Aorta (tissue), 5 donors: ENCODE results near the gene CHRNB1. TPM values are rescaled to one million over a fixed set of nuclear protein-coding genes. Genes with fewer than 3 reads are reported as not detected.

Experiments used
- ATAC-seq: fragments of 200-7000 bp; cut with Tn5 transposase; one replicate; pipeline ENCODE4 v1.9.1; 2022; ENCODE audit warnings: moderate library complexity; ENCODE audit not compliant: low FRiP score
- DNase-seq, 2 donors: peaks; one replicate each; pipeline ENCODE4 v3.0.0-alpha.2; 2020
- H3K27ac ChIP-seq, 2 donors: one replicate each; pipeline ENCODE4 v1.5.1; 2013; ENCODE audit warnings: low read length in 2 of 2, mild to moderate bottlenecking in 2 of 2, moderate library complexity in 2 of 2, control low read depth in 1 of 2, inconsistent platforms in 1 of 2, low read depth in 1 of 2
- H3K27me3 ChIP-seq, 2 donors: one replicate each; pipeline ENCODE4 v1.6.1; 2013; ENCODE audit warnings: control low read depth in 1 of 2, low read length in 1 of 2, mild to moderate bottlenecking in 1 of 2, moderate library complexity in 1 of 2; ENCODE audit not compliant: insufficient read depth in 2 of 2, control insufficient read depth in 1 of 2
- H3K36me3 ChIP-seq, 2 donors: one replicate each; pipeline ENCODE4 v1.6.1; 2013; ENCODE audit warnings: control low read depth in 1 of 2, low read length in 1 of 2, mild to moderate bottlenecking in 1 of 2; ENCODE audit not compliant: insufficient read depth in 2 of 2, control insufficient read depth in 1 of 2
- H3K4me1 ChIP-seq, 2 donors: one replicate each; pipeline ENCODE4 v1.6.1; 2013; ENCODE audit warnings: low read length in 2 of 2, control low read depth in 1 of 2, mild to moderate bottlenecking in 1 of 2, moderate library complexity in 1 of 2; ENCODE audit not compliant: insufficient read depth in 2 of 2, control insufficient read depth in 1 of 2
- H3K4me3 ChIP-seq, 2 donors: one replicate each; pipeline ENCODE4 v1.5.1; 2013; ENCODE audit warnings: low read length in 2 of 2, control low read depth in 1 of 2, mild to moderate bottlenecking in 1 of 2
- H3K9me3 ChIP-seq: one replicate; pipeline ENCODE4 v1.6.1; 2013; ENCODE audit warnings: mild to moderate bottlenecking, low read length; ENCODE audit not compliant: control insufficient read depth
- WGBS, 2 donors: extraction: QIAGEN DNeasy Blood & Tissue Kit; methylation state at CpG; one replicate each; pipeline ENCODE4 v1.1.7; 2013; 5-methylcytosine and 5-hydroxymethylcytosine counted together
- intact Hi-C, 2 donors: fragments of 100-400 bp; cut with DNase I; formaldehyde crosslinking; loops; one replicate each; pipeline versions ENCODE4 v1.14.2 to v1.15.0; 2022
- polyA plus RNA-seq, 2 donors: library from polyadenylated mRNA; stranded (reverse); fragments of 200-250 nt; gene quantifications; one replicate each; pipeline ENCODE4 v1.2.3, GENCODE V29; 2013
- total RNA-seq, 2 donors: library from RNA; stranded (reverse); fragmentation: NEBNext Ultra II Directional; extraction: Animal tissue kit (Norgen Biotek cat#: 25700); gene quantifications; one replicate each; pipeline ENCODE4 v1.2.1, GENCODE V29; 2021
- donor health status: healthy with polysubstance abuse.
- donor health status: Bipolar disorder and iron deficiency.
- donor health status: DM: no; HTN: no; CAD: no.
- donor health status: DM: no; HTN: no; CAD: no.
- donor health status: DM: yes; HTN: yes; CAD: no.

CHRNB1 gene
- total and polyA plus RNA-seq, 4 donors, result 6.2 to 18.3 (median 10.2) TPM

GRCh38 chr17:7431231-7431630 lies 13.6 kb upstream of the CHRNB1 start:
- intact Hi-C loops, result loop anchor here in 1 of 2 donors (10.0 kb wide), 1 partner anchor 76 kb away; the partner anchor contains the start of genes KCTD11 and TMEM95
- no peak for ATAC-seq
- DNase-seq, result no peak
- Histone ChIP-seq H3K4me1 (no peaks in the 10 kb centered on the region), H3K27me3 (no peaks in the 10 kb centered on the region), H3K27ac (no peak overlapping the region), H3K4me3 (no peak overlapping the region), H3K9me3 (no peaks in the 10 kb centered on the region), H3K36me3 (no peaks in the 10 kb centered on the region)
- 84 to 91% methylated on average over 1 of the region's 1 CpG for WGBS, 2 donors

- ATAC-seq, result no peak
- H3K4me3 ChIP-seq, result no peak overlapping the region
- DNase-seq, result no peak
- no peaks in the 10 kb centered on the region for H3K36me3 ChIP-seq
- H3K4me1 ChIP-seq, result no peaks in the 10 kb centered on the region
- WGBS, 2 donors, result 91 to 94% methylated on average over 11 of the region's 11 CpGs
- no peaks in the 10 kb centered on the region for H3K27me3 ChIP-seq
- H3K9me3 ChIP-seq, result no peaks in the 10 kb centered on the region
- intact Hi-C loops, result loop anchor here in 1 of 2 donors (10.0 kb wide), 1 partner anchor 77 kb away; the partner anchor contains the start of genes KCTD11 and TMEM95
- no peak overlapping the region for H3K27ac ChIP-seq
Observed at GRCh38 chr17:7432296-7432695, 12.6 kb upstream of the CHRNB1 start.

GRCh38 chr17:7435676-7436555 lies 8.9 kb upstream of the CHRNB1 start:
- Histone ChIP-seq H3K36me3 (no peaks in the 10 kb centered on the region), H3K4me3 (peak overlapping the region; percentile 17 to 35), H3K4me1 (no peaks in the 10 kb centered on the region), H3K27me3 (no peaks in the 10 kb centered on the region), H3K27ac (no peak overlapping the region), H3K9me3 (no peaks in the 10 kb centered on the region)
- peak; percentile 67 to 86 for DNase-seq
- peak; percentile 22 for ATAC-seq
- intact Hi-C loops, result loop anchor here (1.0 to 10.0 kb wide), 6 partner anchors 29 to 123 kb away; partner anchors contain the start of genes POLR2A (in 2 of the 2), KCTD11 (in 1 of the 2), NLGN2 (in 1 of the 2) and TMEM95 (in 1 of the 2)
- 3 to 4% methylated on average over 49 of the region's 49 CpGs for WGBS, 2 donors

GRCh38 chr17:7436556-7437368 lies 8.1 kb upstream of the CHRNB1 start:
- DNase-seq, result peak; percentile 85 to 92
- H3K36me3 ChIP-seq, result no peaks in the 10 kb centered on the region
- H3K4me1 ChIP-seq, result no peaks in the 10 kb centered on the region
- H3K27ac ChIP-seq, result no peak overlapping the region
- WGBS, 2 donors, result 3 to 4% methylated on average over 79 to 92 of the region's 92 CpGs
- no peaks in the 10 kb centered on the region for H3K27me3 ChIP-seq
- no peak overlapping the region for H3K4me3 ChIP-seq
- intact Hi-C loops, result loop anchor here (2.0 to 10.0 kb wide), 2 partner anchors 82 to 122 kb away; partner anchors contain the start of genes KCTD11 (in 1 of the 2), TMEM95 (in 1 of the 2) and TNFSF13 (in 1 of the 2)
- H3K9me3 ChIP-seq, result no peaks in the 10 kb centered on the region
- ATAC-seq, result peak; percentile 88

- H3K27ac ChIP-seq, result no peak overlapping the region
- intact Hi-C loops, result loop anchor here (2.0 to 10.0 kb wide), 2 partner anchors 83 to 121 kb away; partner anchors contain the start of genes KCTD11 (in 1 of the 2), TMEM95 (in 1 of the 2) and TNFSF13 (in 1 of the 2)
- ATAC-seq, result no peak
- H3K36me3 ChIP-seq, result no peaks in the 10 kb centered on the region
- no peaks in the 10 kb centered on the region for H3K27me3 ChIP-seq
- H3K4me3 ChIP-seq, result no peak overlapping the region
- no peaks in the 10 kb centered on the region for H3K9me3 ChIP-seq
- 31 to 37% methylated on average over 24 to 31 of the region's 31 CpGs for WGBS, 2 donors
- no peaks in the 10 kb centered on the region for H3K4me1 ChIP-seq
- DNase-seq, result no peak
Observed at GRCh38 chr17:7437369-7437863, 7.4 kb upstream of the CHRNB1 start.

- Histone ChIP-seq H3K27ac (no peak overlapping the region), H3K27me3 (no peaks in the 10 kb centered on the region), H3K4me3 (no peak overlapping the region), H3K36me3 (no peaks in the 10 kb centered on the region), H3K9me3 (no peaks in the 10 kb centered on the region), H3K4me1 (no peaks in the 10 kb centered on the region)
- DNase-seq (peak; percentile 84 to 90), ATAC-seq (peak; percentile 17)
- intact Hi-C loops, result loop anchor here (2.0 to 10.0 kb wide), 2 partner anchors 83 to 121 kb away; partner anchors contain the start of genes KCTD11 (in 1 of the 2), TMEM95 (in 1 of the 2) and TNFSF13 (in 1 of the 2)
- 46% methylated on average over 46 to 48 of the region's 48 CpGs for WGBS, 2 donors
Observed at GRCh38 chr17:7437950-7438614, 6.8 kb upstream of the CHRNB1 start.

- no peak overlapping the region for H3K27ac ChIP-seq
Observed at GRCh38 chr17:7438656-7439460, 6.0 kb upstream of the CHRNB1 start.

More at GRCh38 chr17:7438656-7439460, 6.0 kb upstream of the CHRNB1 start:
- no peak for ATAC-seq
- H3K9me3 ChIP-seq, result no peaks in the 10 kb centered on the region
- no peaks in the 10 kb centered on the region for H3K36me3 ChIP-seq
- H3K4me3 ChIP-seq, result no peak overlapping the region
- no peaks in the 10 kb centered on the region for H3K27me3 ChIP-seq
- DNase-seq, result no peak
- no peaks in the 10 kb centered on the region for H3K4me1 ChIP-seq
- WGBS, 2 donors, result 64 to 65% methylated on average over 11 of the region's 11 CpGs
- intact Hi-C loops, result loop anchor here in 1 of 2 donors (10.0 kb wide), 1 partner anchor 84 kb away; the partner anchor contains the start of genes KCTD11 and TMEM95
